ENCODE data around the gene CREB3L1. TPM values are rescaled to one million over a fixed set of nuclear protein-coding genes. Genes with fewer than 3 reads are reported as not detected.

Gene CREB3L1
- total RNA-seq, 1 experiment from 2014 or later = 3.3 TPM

GRCh38 chr11:46361283-46362155 is 84.1 kb downstream of the CREB3L1 start:
- H3K79me1 ChIP-seq (ENCODE audit: insufficient read depth, low read depth, low read length, poor library complexity, severe bottlenecking) = peaks cover 2% of the 10 kb centered on the region
- H4K5ac ChIP-seq (ENCODE audit: insufficient read length, low read depth, low read length) = no peak overlapping the region
- H3K27ac ChIP-seq (ENCODE audit: insufficient read length, low read depth, low read length) = no peak overlapping the region
- DNase-seq = no peak
- no peak overlapping the region for H4K91ac ChIP-seq (ENCODE audit: insufficient read length, low read depth, low read length)
- H3K9ac ChIP-seq (ENCODE audit: extremely low read depth, insufficient read length, low read length) = no peak overlapping the region
- H3K9me3 ChIP-seq (ENCODE audit: control insufficient read depth, low read depth, low read length) = no peaks in the 10 kb centered on the region
- H3K4me1 ChIP-seq (ENCODE audit: insufficient read depth, low read length) = no peaks in the 10 kb centered on the region; the same call in 1 of the 2 replicates
- no peaks in the 10 kb centered on the region for H4K20me1 ChIP-seq (ENCODE audit: control insufficient read depth, insufficient read depth, insufficient read length)
- no peak overlapping the region; the same call in 1 of the 2 replicates for H3K14ac ChIP-seq (ENCODE audit: insufficient read depth, low read length)
- no peaks in the 10 kb centered on the region for H3K27me3 ChIP-seq (ENCODE audit: insufficient read depth, low read length)
- no peak overlapping the region for H2BK15ac ChIP-seq (ENCODE audit: low read depth, low read length)
- WGBS (ENCODE audit: extremely low coverage, insufficient read length, low lambda C conversion rate) = no CpG with 5 or more reads among the region's 26 CpGs
- Mint-ChIP-seq H3K36me3 (ENCODE audit: insufficient read depth in 1 of 3, low read depth in 3 of 3) (peaks cover 0 to 5% (median 2%) of the 10 kb centered on the region in 3 experiments; a peak in 4 of 7 replicates), H3K4me3 (no peak overlapping the region; a peak in 1 of 5 replicates), H3K27ac (no peak overlapping the region; a peak in 3 of 7 replicates), H3K4me1 (peaks cover 35 to 49% of the 10 kb centered on the region in 2 experiments), H3K27me3 (ENCODE audit: low read depth) (no peaks in the 10 kb centered on the region), H3K9me3 (no peaks in the 10 kb centered on the region)
- no peak overlapping the region for H3K56ac ChIP-seq (ENCODE audit: insufficient read length, low read depth, low read length)
- H2BK120ac ChIP-seq (ENCODE audit: low read depth, low read length, poor library complexity, severe bottlenecking) = no peak overlapping the region
- no peak overlapping the region for H3K23ac ChIP-seq (ENCODE audit: insufficient read length, low read depth, low read length)
- H3K79me2 ChIP-seq (ENCODE audit: insufficient read depth, low read length) = no peaks in the 10 kb centered on the region; the same call in 1 of the 2 replicates
- no peak overlapping the region for H2AK5ac ChIP-seq (ENCODE audit: insufficient read length, low read length)
- no peak overlapping the region for H2BK12ac ChIP-seq (ENCODE audit: insufficient read length, low read depth, low read length)
- H3T11ph ChIP-seq (ENCODE audit: low read length) = no peak overlapping the region
- no peak overlapping the region for H2AFZ ChIP-seq (ENCODE audit: low read length)
- no peak overlapping the region for H3K18ac ChIP-seq (ENCODE audit: insufficient read length, low read depth, low read length)
- no peak overlapping the region for H2BK20ac ChIP-seq (ENCODE audit: low read depth, low read length, poor library complexity, severe bottlenecking)
- TF ChIP-seq CTCF (conservative IDR thresholded peaks at IDR 0.05) = no peak
- H3K23me2 ChIP-seq (ENCODE audit: insufficient read length, low read depth, low read length, poor library complexity, severe bottlenecking) = no peaks in the 10 kb centered on the region
- H2BK5ac ChIP-seq (ENCODE audit: insufficient read length, low read length) = no peak overlapping the region
- H4K8ac ChIP-seq (replicated peaks; ENCODE audit: insufficient read length, low read depth, low read length) = no peak overlapping the region
- H3K4ac ChIP-seq (ENCODE audit: low read depth, low read length) = no peak overlapping the region
- H3K4me2 ChIP-seq (ENCODE audit: insufficient read depth, insufficient read length, low read length) = no peak overlapping the region
